ENCODE measurements around the gene E2F7. TPM values are rescaled to one million over a fixed set of nuclear protein-coding genes. Genes with fewer than 3 reads are reported as not detected.

E2F7 gene
- polyA plus RNA-seq, 1 donor from 2014 or later, result 0.48 TPM

DNA sequence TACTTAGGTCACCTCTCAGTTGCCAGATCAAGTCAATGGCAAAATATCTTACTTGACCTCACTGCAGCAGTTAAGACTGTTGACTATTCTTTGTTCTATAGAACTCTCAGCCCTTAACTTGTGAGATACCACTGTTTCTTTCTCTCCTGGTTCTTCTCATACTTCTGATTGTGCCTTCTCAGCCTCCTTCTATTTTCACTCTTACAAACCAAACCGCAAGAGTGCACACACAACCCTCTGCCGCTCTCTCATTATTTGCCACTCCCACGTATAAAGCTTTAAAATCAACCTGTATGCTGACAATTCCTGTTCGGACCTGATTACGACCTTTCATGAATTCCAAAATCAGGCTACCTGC, 4.5 kb downstream of the E2F7 start:
- Histone ChIP-seq H3F3A (ENCODE audit: insufficient read depth, low read length, poor library complexity, severe bottlenecking) (no peaks in the 10 kb centered on the region), H4K20me1 (ENCODE audit: insufficient read depth) (no peaks in the 10 kb centered on the region), H3K27ac (ENCODE audit: low read length) (no peak overlapping the region), H3K4me2 (ENCODE audit: low read length) (no peak overlapping the region), H3K4me3 (ENCODE audit: low read length) (no peak overlapping the region), H3K36me3 (ENCODE audit: insufficient read depth, low read length) (no peaks in the 10 kb centered on the region), H3K79me2 (replicated peaks; ENCODE audit: insufficient read depth, low read length) (peaks cover 25% of the 10 kb centered on the region), H2AFZ (ENCODE audit: low read depth, low read length) (no peak overlapping the region), H3K9ac (ENCODE audit: low read length) (no peak overlapping the region), H3K9me3 (ENCODE audit: low read length) (no peaks in the 10 kb centered on the region), H3K27me3 (ENCODE audit: insufficient read depth, low read depth, low read length) (peaks cover 11% of the 10 kb centered on the region), H3K9me2 (ENCODE audit: insufficient read depth, low read length) (no peaks in the 10 kb centered on the region)
- TF ChIP-seq CTCF (IDR thresholded peaks at IDR 0.05; ENCODE audit: poor library complexity, severe bottlenecking), result no peak
- no peak for TF ChIP-seq EP300 (conservative IDR thresholded peaks at IDR 0.05; ENCODE audit: poor library complexity, severe bottlenecking)
- no peak for TF ChIP-seq TAF1 (IDR thresholded peaks at IDR 0.05; ENCODE audit: low read depth)
- no peak for TF ChIP-seq RAD21 (conservative IDR thresholded peaks at IDR 0.05)
- TF ChIP-seq SMC3 (conservative IDR thresholded peaks at IDR 0.05; ENCODE audit: poor library complexity), result no peak
- no peak for TF ChIP-seq MXI1 (conservative IDR thresholded peaks at IDR 0.05; ENCODE audit: poor library complexity, severe bottlenecking)
- no peak for TF ChIP-seq EZH2 (IDR thresholded peaks at IDR 0.05; ENCODE audit: borderline replicate concordance, insufficient read depth, low read length, poor library complexity, severe bottlenecking)
- no peak for TF ChIP-seq POLR2AphosphoS5 (IDR thresholded peaks at IDR 0.05)
- TF ChIP-seq, protein P1, sequence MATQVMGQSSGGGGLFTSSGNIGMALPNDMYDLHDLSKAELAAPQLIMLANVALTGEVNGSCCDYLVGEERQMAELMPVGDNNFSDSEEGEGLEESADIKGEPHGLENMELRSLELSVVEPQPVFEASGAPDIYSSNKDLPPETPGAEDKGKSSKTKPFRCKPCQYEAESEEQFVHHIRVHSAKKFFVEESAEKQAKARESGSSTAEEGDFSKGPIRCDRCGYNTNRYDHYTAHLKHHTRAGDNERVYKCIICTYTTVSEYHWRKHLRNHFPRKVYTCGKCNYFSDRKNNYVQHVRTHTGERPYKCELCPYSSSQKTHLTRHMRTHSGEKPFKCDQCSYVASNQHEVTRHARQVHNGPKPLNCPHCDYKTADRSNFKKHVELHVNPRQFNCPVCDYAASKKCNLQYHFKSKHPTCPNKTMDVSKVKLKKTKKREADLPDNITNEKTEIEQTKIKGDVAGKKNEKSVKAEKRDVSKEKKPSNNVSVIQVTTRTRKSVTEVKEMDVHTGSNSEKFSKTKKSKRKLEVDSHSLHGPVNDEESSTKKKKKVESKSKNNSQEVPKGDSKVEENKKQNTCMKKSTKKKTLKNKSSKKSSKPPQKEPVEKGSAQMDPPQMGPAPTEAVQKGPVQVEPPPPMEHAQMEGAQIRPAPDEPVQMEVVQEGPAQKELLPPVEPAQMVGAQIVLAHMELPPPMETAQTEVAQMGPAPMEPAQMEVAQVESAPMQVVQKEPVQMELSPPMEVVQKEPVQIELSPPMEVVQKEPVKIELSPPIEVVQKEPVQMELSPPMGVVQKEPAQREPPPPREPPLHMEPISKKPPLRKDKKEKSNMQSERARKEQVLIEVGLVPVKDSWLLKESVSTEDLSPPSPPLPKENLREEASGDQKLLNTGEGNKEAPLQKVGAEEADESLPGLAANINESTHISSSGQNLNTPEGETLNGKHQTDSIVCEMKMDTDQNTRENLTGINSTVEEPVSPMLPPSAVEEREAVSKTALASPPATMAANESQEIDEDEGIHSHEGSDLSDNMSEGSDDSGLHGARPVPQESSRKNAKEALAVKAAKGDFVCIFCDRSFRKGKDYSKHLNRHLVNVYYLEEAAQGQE (IDR thresholded peaks at IDR 0.05; ENCODE audit: borderline replicate concordance), result no peak

DNA sequence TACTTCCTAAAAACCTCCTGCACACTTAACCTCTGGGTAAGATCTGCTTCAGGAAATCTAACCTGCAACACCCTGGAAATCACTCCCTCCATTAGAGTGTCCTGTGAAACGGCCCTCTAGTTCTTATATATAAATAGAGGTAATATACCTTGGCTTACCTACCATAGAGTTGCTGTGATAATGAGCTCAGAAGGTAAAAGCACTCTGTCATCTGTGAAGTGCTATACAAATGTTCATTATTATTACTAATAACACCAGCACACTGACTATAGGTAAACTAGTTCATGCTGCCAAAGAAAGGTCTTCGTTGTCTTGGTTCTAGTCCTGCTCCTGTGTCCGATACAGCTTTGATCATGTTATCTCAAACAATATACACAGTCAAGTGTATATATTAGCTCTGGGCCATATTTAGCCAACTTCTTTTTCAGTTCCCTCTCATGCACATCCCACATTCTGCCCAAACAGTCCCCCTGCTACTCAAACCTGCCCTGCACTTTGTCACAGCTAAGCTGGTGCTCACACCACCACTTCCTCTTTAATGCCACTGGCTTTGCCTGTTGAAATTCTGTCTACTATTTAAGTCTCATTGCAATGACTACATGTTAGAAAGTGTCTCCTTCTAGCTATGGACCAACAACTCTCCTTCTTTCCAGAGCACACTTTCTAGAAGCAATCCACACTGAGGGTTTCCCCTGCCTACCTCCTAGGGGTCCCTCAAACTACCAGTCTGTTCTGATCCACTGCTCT, 5.1 kb downstream of the E2F7 start:
- Histone ChIP-seq H3K79me2 (replicated peaks; ENCODE audit: insufficient read depth, low read length) (peaks cover 25% of the 10 kb centered on the region), H3K4me2 (ENCODE audit: low read length) (no peak overlapping the region), H3K27ac (ENCODE audit: low read length) (no peak overlapping the region), H3K4me3 (ENCODE audit: low read length) (no peak overlapping the region), H3K27me3 (ENCODE audit: insufficient read depth, low read depth, low read length) (peaks cover 11% of the 10 kb centered on the region), H3K9me2 (ENCODE audit: insufficient read depth, low read length) (no peaks in the 10 kb centered on the region), H4K20me1 (ENCODE audit: insufficient read depth) (no peaks in the 10 kb centered on the region), H3K36me3 (ENCODE audit: insufficient read depth, low read length) (no peaks in the 10 kb centered on the region), H3K9ac (ENCODE audit: low read length) (no peak overlapping the region), H2AFZ (ENCODE audit: low read depth, low read length) (no peak overlapping the region), H3K9me3 (ENCODE audit: low read length) (no peaks in the 10 kb centered on the region), H3F3A (ENCODE audit: insufficient read depth, low read length, poor library complexity, severe bottlenecking) (no peaks in the 10 kb centered on the region)
- TF ChIP-seq TAF1 (IDR thresholded peaks at IDR 0.05; ENCODE audit: low read depth), result no peak
- TF ChIP-seq EP300 (conservative IDR thresholded peaks at IDR 0.05; ENCODE audit: poor library complexity, severe bottlenecking), result no peak
- TF ChIP-seq, protein P1 (IDR thresholded peaks at IDR 0.05; ENCODE audit: borderline replicate concordance), result no peak
- no peak for TF ChIP-seq CTCF (IDR thresholded peaks at IDR 0.05; ENCODE audit: poor library complexity, severe bottlenecking)
- no peak for TF ChIP-seq POLR2AphosphoS5 (IDR thresholded peaks at IDR 0.05)
- TF ChIP-seq MXI1 (conservative IDR thresholded peaks at IDR 0.05; ENCODE audit: poor library complexity, severe bottlenecking), result no peak
- TF ChIP-seq EZH2 (IDR thresholded peaks at IDR 0.05; ENCODE audit: borderline replicate concordance, insufficient read depth, low read length, poor library complexity, severe bottlenecking), result no peak
- no peak for TF ChIP-seq RAD21 (conservative IDR thresholded peaks at IDR 0.05)
- TF ChIP-seq SMC3 (conservative IDR thresholded peaks at IDR 0.05; ENCODE audit: poor library complexity), result no peak

Data from neural cell (in vitro differentiated cells).